ENCODE results near the gene RNF212. TPM values are rescaled to one million over a fixed set of nuclear protein-coding genes. Genes with fewer than 3 reads are reported as not detected.

RNF212 gene
- total RNA-seq, 1 experiment from 2014 or later = not detected

DNA sequence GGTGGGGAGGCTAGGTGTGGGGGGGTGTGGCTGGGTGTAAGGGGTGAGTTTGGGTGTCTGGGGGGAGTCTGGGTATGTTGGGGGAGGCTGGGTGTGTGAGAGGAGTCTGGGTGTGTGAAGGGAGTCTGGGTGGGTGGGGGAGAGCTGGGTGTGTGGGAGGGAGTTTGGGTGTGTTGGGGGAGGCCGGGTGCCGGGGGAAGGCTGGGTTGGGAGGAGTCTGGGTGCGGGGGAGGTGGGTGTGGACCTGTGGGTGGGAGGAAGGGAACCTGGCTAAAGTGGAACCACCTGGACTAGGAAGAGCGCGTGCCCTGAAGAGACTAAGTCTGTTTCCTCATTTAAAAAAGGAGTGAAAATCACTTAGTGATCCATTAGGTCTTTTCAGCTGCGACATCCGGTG lies 40.8 kb upstream of the RNF212 start:
- no peak for DNase-seq
- H3K27me3 ChIP-seq (ENCODE audit: low read length) = peaks cover 5% of the 10 kb centered on the region
- ChIA-PET POLR2A (ENCODE audit: unreplicated experiment) (no interaction called here), CTCF (interaction anchor here (0.6 kb wide), 1 partner anchor 8 kb away, joined by 5 read pairs; no protein-coding TSS in a partner anchor)
- peaks cover 14% of the 10 kb centered on the region for H3K4me1 ChIP-seq (ENCODE audit: insufficient read depth, low read length)
- TF ChIP-seq, protein P1, sequence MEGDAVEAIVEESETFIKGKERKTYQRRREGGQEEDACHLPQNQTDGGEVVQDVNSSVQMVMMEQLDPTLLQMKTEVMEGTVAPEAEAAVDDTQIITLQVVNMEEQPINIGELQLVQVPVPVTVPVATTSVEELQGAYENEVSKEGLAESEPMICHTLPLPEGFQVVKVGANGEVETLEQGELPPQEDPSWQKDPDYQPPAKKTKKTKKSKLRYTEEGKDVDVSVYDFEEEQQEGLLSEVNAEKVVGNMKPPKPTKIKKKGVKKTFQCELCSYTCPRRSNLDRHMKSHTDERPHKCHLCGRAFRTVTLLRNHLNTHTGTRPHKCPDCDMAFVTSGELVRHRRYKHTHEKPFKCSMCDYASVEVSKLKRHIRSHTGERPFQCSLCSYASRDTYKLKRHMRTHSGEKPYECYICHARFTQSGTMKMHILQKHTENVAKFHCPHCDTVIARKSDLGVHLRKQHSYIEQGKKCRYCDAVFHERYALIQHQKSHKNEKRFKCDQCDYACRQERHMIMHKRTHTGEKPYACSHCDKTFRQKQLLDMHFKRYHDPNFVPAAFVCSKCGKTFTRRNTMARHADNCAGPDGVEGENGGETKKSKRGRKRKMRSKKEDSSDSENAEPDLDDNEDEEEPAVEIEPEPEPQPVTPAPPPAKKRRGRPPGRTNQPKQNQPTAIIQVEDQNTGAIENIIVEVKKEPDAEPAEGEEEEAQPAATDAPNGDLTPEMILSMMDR (conservative IDR thresholded peaks at IDR 0.05; ENCODE audit: low read depth, low read length) = no peak
- TF ChIP-seq EZH2 (IDR thresholded peaks at IDR 0.05; ENCODE audit: low read length, unreplicated experiment) (no peak), EZH2phosphoT487 (IDR thresholded peaks at IDR 0.05; ENCODE audit: borderline replicate concordance, low read length) (no peak)
- H3K79me2 ChIP-seq (ENCODE audit: low read length) = no peaks in the 10 kb centered on the region
- no peak overlapping the region for H3K27ac ChIP-seq (ENCODE audit: low read length)
- no peak for ATAC-seq
- no peaks in the 10 kb centered on the region for H3F3A ChIP-seq (ENCODE audit: low read length, unreplicated experiment)
- no peaks in the 10 kb centered on the region for H3K9me2 ChIP-seq (replicated peaks; ENCODE audit: low read length)
- no TSS peak for BruUV-seq (replicated peaks)
- no peaks in the 10 kb centered on the region for H3K36me3 ChIP-seq (ENCODE audit: low read depth, low read length)
- H3K9ac ChIP-seq (ENCODE audit: low read length) = no peak overlapping the region
- no peak overlapping the region for H3K4me3 ChIP-seq (ENCODE audit: low read length)
- H4K20me1 ChIP-seq (ENCODE audit: low read length) = no peaks in the 10 kb centered on the region
- intact Hi-C loops (cut with micrococcal nuclease) = no loop called here
- no peak overlapping the region for H3K4me2 ChIP-seq (ENCODE audit: low read length)
- H3K9me3 ChIP-seq (ENCODE audit: low read length) = no peaks in the 10 kb centered on the region
- H2AFZ ChIP-seq (ENCODE audit: low read length) = no peak overlapping the region

- H3K4me3 ChIP-seq (ENCODE audit: low read length) = no peak overlapping the region
- no peak overlapping the region for H3K27ac ChIP-seq (ENCODE audit: low read length)
- no peak overlapping the region for H3K4me2 ChIP-seq (ENCODE audit: low read length)
- no peaks in the 10 kb centered on the region for H3K9me3 ChIP-seq (ENCODE audit: low read length)
- H2AFZ ChIP-seq (ENCODE audit: low read length) = no peak overlapping the region
- no peak for ATAC-seq
- H3K27me3 ChIP-seq (ENCODE audit: low read length) = peaks cover 5% of the 10 kb centered on the region
- no peak for TF ChIP-seq EZH2phosphoT487 (IDR thresholded peaks at IDR 0.05; ENCODE audit: borderline replicate concordance, low read length)
- no peak for TF ChIP-seq EZH2 (IDR thresholded peaks at IDR 0.05; ENCODE audit: low read length, unreplicated experiment)
- TF ChIP-seq, protein P1 (conservative IDR thresholded peaks at IDR 0.05; ENCODE audit: low read depth, low read length) = no peak
- no peaks in the 10 kb centered on the region for H4K20me1 ChIP-seq (ENCODE audit: low read length)
- no peaks in the 10 kb centered on the region for H3K9me2 ChIP-seq (replicated peaks; ENCODE audit: low read length)
- CTCF ChIA-PET = no interaction called here
- H3K36me3 ChIP-seq (ENCODE audit: low read depth, low read length) = no peaks in the 10 kb centered on the region
- H3K9ac ChIP-seq (ENCODE audit: low read length) = no peak overlapping the region
- intact Hi-C loops (cut with micrococcal nuclease) = no loop called here
- POLR2A ChIA-PET (ENCODE audit: unreplicated experiment) = interaction anchor here (0.6 kb wide), 1 partner anchor 60 kb away, joined by 3 read pairs; no protein-coding TSS in a partner anchor
- no peak for DNase-seq
- H3K79me2 ChIP-seq (ENCODE audit: low read length) = no peaks in the 10 kb centered on the region
- no peaks in the 10 kb centered on the region for H3F3A ChIP-seq (ENCODE audit: low read length, unreplicated experiment)
- peaks cover 14% of the 10 kb centered on the region for H3K4me1 ChIP-seq (ENCODE audit: insufficient read depth, low read length)
- no TSS peak for BruUV-seq (replicated peaks)
These were observed 40.3 kb upstream of the RNF212 start for GRCh38 chr4:1153567-1154090.

- intact Hi-C loops (cut with micrococcal nuclease) = no loop called here
- Histone ChIP-seq H3K4me1 (ENCODE audit: insufficient read depth, low read length) (peaks cover 14% of the 10 kb centered on the region), H3K27ac (ENCODE audit: low read length) (peak overlapping the region; percentile 16; the same call in 1 of the 2 replicates), H3K4me3 (ENCODE audit: low read length) (no peak overlapping the region), H3K4me2 (ENCODE audit: low read length) (peak overlapping the region; percentile 59), H4K20me1 (ENCODE audit: low read length) (no peaks in the 10 kb centered on the region), H3K9ac (ENCODE audit: low read length) (no peak overlapping the region), H3F3A (ENCODE audit: low read length, unreplicated experiment) (no peaks in the 10 kb centered on the region), H3K9me3 (ENCODE audit: low read length) (no peaks in the 10 kb centered on the region), H3K36me3 (ENCODE audit: low read depth, low read length) (no peaks in the 10 kb centered on the region), H2AFZ (ENCODE audit: low read length) (peak overlapping the region; percentile 42; the same call in 1 of the 2 replicates), H3K27me3 (ENCODE audit: low read length) (peaks cover 5% of the 10 kb centered on the region; the same call in 1 of the 2 replicates), H3K79me2 (ENCODE audit: low read length) (no peaks in the 10 kb centered on the region), H3K9me2 (replicated peaks; ENCODE audit: low read length) (no peaks in the 10 kb centered on the region)
- peak; percentile 56 for DNase-seq
- ATAC-seq = peak; percentile 87
- ChIA-PET POLR2A (ENCODE audit: unreplicated experiment) (interaction anchor here (0.6 kb wide), 1 partner anchor 14 kb away, joined by 4 read pairs; no protein-coding TSS in a partner anchor), CTCF (no interaction called here)
- no TSS peak for BruUV-seq (replicated peaks)
- TF ChIP-seq EZH2 (IDR thresholded peaks at IDR 0.05; ENCODE audit: low read length, unreplicated experiment) = no peak
- TF ChIP-seq EZH2phosphoT487 (IDR thresholded peaks at IDR 0.05; ENCODE audit: borderline replicate concordance, low read length) = no peak
- TF ChIP-seq, protein P1 (conservative IDR thresholded peaks at IDR 0.05; ENCODE audit: low read depth, low read length) = no peak
These were observed 38.9 kb upstream of the RNF212 start for GRCh38 chr4:1152290-1152689.
